Loucy (cell line): ENCODE data around the gene CNTN4.

Experiments used
- H2AFZ ChIP-seq: fragments of 200-600 bp; sonication (generic); 2 replicates; pipeline ENCODE4 v1.6.0; 2016; ENCODE audit warnings: antibody characterized with exemption, mild to moderate bottlenecking, low read length, moderate library complexity
- H3F3A ChIP-seq: fragments of 200-600 bp; 2 replicates; pipeline ENCODE4 v1.6.0; 2016; ENCODE audit warnings: antibody characterized with exemption, low read depth, mild to moderate bottlenecking
- H3K27me3 ChIP-seq: fragments of 200-600 bp; sonication (generic); 2 replicates; pipeline ENCODE4 v1.6.1; 2014; ENCODE audit warnings: low read length, mild to moderate bottlenecking; ENCODE audit not compliant: insufficient read depth, poor library complexity, severe bottlenecking
- H3K36me3 ChIP-seq: fragments of 200-600 bp; sonication (generic); 2 replicates; pipeline ENCODE4 v1.6.1; 2016; ENCODE audit warnings: low read length; ENCODE audit not compliant: insufficient read depth
- H3K4me1 ChIP-seq: fragments of 200-600 bp; sonication (generic); 2 replicates; pipeline ENCODE4 v1.5.1; 2014; ENCODE audit warnings: low read length, mild to moderate bottlenecking; ENCODE audit not compliant: insufficient read depth, poor library complexity, severe bottlenecking
- H3K4me2 ChIP-seq: fragments of 200-600 bp; sonication (generic); 2 replicates; pipeline ENCODE4 v1.6.0; 2014; ENCODE audit warnings: antibody characterized with exemption, low read length, low read depth, mild to moderate bottlenecking; ENCODE audit not compliant: poor library complexity, severe bottlenecking
- H3K4me3 ChIP-seq: fragments of 200-600 bp; sonication (generic); 2 replicates; pipeline ENCODE4 v1.5.1; 2014; ENCODE audit warnings: low read length, mild to moderate bottlenecking, mixed read lengths; ENCODE audit not compliant: poor library complexity, severe bottlenecking
- H3K79me2 ChIP-seq: fragments of 200-600 bp; sonication (generic); 2 replicates; pipeline ENCODE4 v1.6.1; 2014; ENCODE audit warnings: low read length; ENCODE audit not compliant: insufficient read depth
- H3K9ac ChIP-seq: fragments of 200-600 bp; sonication (generic); 2 replicates; pipeline ENCODE4 v1.6.0; 2014; ENCODE audit warnings: mild to moderate bottlenecking, low read depth, low read length, moderate library complexity; ENCODE audit not compliant: poor library complexity, severe bottlenecking
- H3K9me2 ChIP-seq: fragments of 200-600 bp; sonication (generic); replicated peaks from 2 replicates; pipeline ENCODE4 v1.6.1; 2016; ENCODE audit warnings: low read depth, low read length, mixed read lengths
- H3K9me3 ChIP-seq: fragments of 200-600 bp; sonication (generic); 2 replicates; pipeline ENCODE4 v1.6.1; 2014; ENCODE audit warnings: mild to moderate bottlenecking, antibody characterized with exemption, low read length, low read depth; ENCODE audit not compliant: insufficient read depth
- H4K20me1 ChIP-seq: fragments of 200-600 bp; sonication (generic); 2 replicates; pipeline ENCODE4 v1.6.0; 2014; ENCODE audit warnings: antibody characterized with exemption, low read length, mild to moderate bottlenecking; ENCODE audit not compliant: insufficient read depth, poor library complexity, severe bottlenecking
- EZH2phosphoT487 ChIP-seq: fragments of 200-600 bp; IDR thresholded peaks from 2 replicates; pipeline ENCODE4 v1.6.1; 2018; ENCODE audit warnings: antibody characterized with exemption, mild to moderate bottlenecking, moderate library complexity, borderline replicate concordance
- TF ChIP-seq, protein P1 (sequence below): fragments of 200-600 bp; sonication (generic); conservative IDR thresholded peaks from 2 replicates; pipeline ENCODE4 v1.5.1; 2014; ENCODE audit warnings: mild to moderate bottlenecking, antibody characterized with exemption, low read length

CNTN4 gene

GRCh38 chr3:2993736-2994135 is 895.1 kb downstream of the CNTN4 start:
- Histone ChIP-seq H3K9ac (no peak overlapping the region), H2AFZ (no peak overlapping the region), H4K20me1 (no peaks in the 10 kb centered on the region), H3K9me3 (no peaks in the 10 kb centered on the region), H3K27me3 (no peaks in the 10 kb centered on the region), H3K4me2 (no peak overlapping the region), H3K4me1 (no peaks in the 10 kb centered on the region), H3K36me3 (no peaks in the 10 kb centered on the region), H3K79me2 (no peaks in the 10 kb centered on the region), H3F3A (no peaks in the 10 kb centered on the region), H3K4me3 (no peak overlapping the region), H3K9me2 (no peaks in the 10 kb centered on the region)
- no peak for TF ChIP-seq EZH2phosphoT487
- TF ChIP-seq, protein P1, sequence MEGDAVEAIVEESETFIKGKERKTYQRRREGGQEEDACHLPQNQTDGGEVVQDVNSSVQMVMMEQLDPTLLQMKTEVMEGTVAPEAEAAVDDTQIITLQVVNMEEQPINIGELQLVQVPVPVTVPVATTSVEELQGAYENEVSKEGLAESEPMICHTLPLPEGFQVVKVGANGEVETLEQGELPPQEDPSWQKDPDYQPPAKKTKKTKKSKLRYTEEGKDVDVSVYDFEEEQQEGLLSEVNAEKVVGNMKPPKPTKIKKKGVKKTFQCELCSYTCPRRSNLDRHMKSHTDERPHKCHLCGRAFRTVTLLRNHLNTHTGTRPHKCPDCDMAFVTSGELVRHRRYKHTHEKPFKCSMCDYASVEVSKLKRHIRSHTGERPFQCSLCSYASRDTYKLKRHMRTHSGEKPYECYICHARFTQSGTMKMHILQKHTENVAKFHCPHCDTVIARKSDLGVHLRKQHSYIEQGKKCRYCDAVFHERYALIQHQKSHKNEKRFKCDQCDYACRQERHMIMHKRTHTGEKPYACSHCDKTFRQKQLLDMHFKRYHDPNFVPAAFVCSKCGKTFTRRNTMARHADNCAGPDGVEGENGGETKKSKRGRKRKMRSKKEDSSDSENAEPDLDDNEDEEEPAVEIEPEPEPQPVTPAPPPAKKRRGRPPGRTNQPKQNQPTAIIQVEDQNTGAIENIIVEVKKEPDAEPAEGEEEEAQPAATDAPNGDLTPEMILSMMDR: no peak

DNA sequence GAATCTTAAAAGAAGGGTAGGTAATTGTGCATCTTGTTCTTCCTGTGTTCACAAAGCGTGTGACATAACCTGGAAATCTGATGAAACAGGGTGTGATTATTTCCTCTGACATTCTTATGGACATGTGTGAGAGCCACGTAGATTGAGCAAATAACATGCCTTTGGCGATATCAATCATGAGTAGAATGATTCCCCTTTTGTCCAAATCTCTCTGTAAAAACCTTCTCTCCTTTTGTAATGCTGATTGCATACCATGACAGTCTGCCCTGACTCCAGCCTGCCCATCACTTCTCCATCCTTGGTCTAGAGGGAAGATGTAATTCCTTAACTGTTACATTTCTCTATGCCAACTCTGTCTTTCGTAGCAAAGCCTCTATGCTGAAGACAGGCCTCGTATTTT is 896.5 kb downstream of the CNTN4 start:
- Histone ChIP-seq H3K9ac (no peak overlapping the region), H3K4me1 (no peaks in the 10 kb centered on the region), H3K4me2 (no peak overlapping the region), H3F3A (no peaks in the 10 kb centered on the region), H3K4me3 (no peak overlapping the region), H3K27me3 (no peaks in the 10 kb centered on the region), H2AFZ (no peak overlapping the region), H3K9me3 (no peaks in the 10 kb centered on the region), H3K79me2 (no peaks in the 10 kb centered on the region), H3K9me2 (no peaks in the 10 kb centered on the region), H3K36me3 (no peaks in the 10 kb centered on the region), H4K20me1 (no peaks in the 10 kb centered on the region)
- TF ChIP-seq, protein P1: no peak
- no peak for TF ChIP-seq EZH2phosphoT487

DNA sequence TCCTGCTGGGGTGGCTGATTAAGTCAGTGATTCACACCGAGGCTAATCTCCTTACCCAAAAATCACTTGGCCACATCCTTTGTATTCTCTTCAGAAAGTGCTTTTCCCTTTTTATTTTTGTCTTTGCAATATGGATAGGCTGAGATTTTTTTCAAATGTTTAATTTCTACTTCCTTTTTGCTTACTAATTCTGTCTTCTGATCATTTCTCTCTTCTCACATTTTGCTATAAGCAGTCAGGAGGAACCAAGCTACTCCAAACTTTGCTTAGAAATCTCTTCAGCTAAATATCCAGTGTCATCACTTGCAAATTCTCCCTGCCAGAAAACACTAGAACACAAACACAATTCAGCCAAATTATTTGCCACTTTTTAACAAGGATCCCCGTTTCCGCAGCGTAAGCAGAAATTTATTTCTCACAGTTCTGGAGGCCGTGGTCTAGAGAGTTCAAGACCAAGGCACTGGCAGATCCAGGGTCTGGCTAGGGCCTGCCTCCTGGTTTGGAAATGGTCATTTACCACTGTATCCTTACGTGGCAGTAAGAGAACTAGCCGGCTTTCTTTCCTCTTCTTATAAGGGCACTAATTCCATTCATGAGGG is 906.6 kb downstream of the CNTN4 start:
- Histone ChIP-seq H4K20me1 (no peaks in the 10 kb centered on the region), H3K9ac (no peak overlapping the region), H3K9me3 (no peaks in the 10 kb centered on the region), H3K36me3 (no peaks in the 10 kb centered on the region), H3F3A (no peaks in the 10 kb centered on the region), H2AFZ (no peak overlapping the region), H3K27me3 (no peaks in the 10 kb centered on the region), H3K4me3 (no peak overlapping the region), H3K79me2 (no peaks in the 10 kb centered on the region), H3K4me1 (no peaks in the 10 kb centered on the region), H3K4me2 (no peak overlapping the region), H3K9me2 (no peaks in the 10 kb centered on the region)
- no peak for TF ChIP-seq EZH2phosphoT487
- TF ChIP-seq, protein P1: no peak
